Activated effector memory CD4-positive, alpha-beta T cell treated with anti-CD3 and anti-CD28 coated beads, Interleukin-2, amount 50 U/mL, for 16 hours (primary cell): Measurements from ENCODE around the gene NTNG1.

Source experiments
- DNase-seq: peaks from one replicate; pipeline ENCODE4 v3.0.0-alpha.2; 2020

NTNG1 gene

GRCh38 chr1:107264561-107264960, 123.7 kb downstream of the NTNG1 start:
- no peak for DNase-seq

DNA sequence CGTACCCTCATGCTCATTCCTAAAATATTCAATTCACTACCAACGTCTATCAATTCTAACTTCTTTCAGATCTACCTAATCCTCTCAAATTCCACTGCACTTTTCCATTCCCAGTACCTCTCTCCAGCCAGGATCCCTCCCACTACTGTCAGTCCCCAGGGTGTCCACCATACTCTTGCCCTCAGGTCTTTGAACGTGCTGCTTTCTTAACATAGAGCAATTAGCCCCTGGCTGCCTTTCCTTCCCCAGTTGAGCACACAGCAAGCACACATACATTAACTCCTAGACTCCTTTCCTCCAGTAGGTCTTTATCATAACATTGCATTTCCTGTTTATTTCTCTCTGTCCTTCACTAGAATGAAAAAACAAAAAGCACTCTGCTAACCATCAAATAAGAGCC, 126.7 kb downstream of the NTNG1 start:
- DNase-seq = no peak

GRCh38 chr1:107272321-107272720, 131.5 kb downstream of the NTNG1 start:
- no peak for DNase-seq

DNA sequence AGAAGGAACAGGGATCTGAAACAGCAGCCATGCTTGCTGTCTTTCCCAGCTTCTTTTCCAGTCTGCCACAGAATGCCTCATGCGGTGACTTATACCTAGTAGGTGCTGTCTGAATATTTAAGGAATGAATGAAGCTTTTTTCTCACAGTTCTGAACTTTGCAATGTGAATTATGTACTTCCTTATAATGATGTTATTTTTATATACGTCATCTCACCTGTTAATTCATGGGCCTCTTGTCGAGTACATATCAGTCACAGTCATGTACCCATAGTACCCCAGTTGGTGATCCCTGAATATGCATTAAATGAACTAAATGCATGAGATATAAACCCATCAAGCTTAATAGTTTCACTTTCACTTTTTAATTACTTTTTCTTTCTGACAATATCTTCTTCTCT, 132.7 kb downstream of the NTNG1 start:
- no peak for DNase-seq

- no peak for DNase-seq
Measured at GRCh38 chr1:107274227-107274626, 133.4 kb downstream of the NTNG1 start.

GRCh38 chr1:107276247-107276646, 135.4 kb downstream of the NTNG1 start:
- DNase-seq = no peak

DNA sequence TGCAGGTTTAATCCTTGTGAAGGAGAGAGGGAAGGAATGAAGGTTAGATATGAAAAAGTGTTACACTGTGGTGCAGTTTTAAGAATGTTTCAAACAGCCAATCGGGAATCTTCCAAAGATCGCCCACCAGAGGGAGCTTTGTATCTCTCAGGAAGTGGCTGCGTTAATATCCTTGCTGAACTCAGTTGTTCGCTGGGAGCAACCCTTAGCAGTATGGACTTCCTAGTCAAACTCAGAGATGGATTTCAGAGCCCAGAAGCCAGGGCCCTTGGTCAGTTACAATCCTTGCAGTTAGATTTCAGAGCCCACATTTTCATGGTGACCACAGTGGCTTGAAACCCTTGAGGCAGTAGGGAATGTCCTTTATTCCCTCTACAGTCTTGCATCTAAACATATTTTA, 136.2 kb downstream of the NTNG1 start:
- DNase-seq = no peak

- DNase-seq = no peak
Measured at GRCh38 chr1:107286125-107286524, 145.3 kb downstream of the NTNG1 start.

- DNase-seq = no peak
Measured at GRCh38 chr1:107291987-107292386, 151.1 kb downstream of the NTNG1 start.

DNA sequence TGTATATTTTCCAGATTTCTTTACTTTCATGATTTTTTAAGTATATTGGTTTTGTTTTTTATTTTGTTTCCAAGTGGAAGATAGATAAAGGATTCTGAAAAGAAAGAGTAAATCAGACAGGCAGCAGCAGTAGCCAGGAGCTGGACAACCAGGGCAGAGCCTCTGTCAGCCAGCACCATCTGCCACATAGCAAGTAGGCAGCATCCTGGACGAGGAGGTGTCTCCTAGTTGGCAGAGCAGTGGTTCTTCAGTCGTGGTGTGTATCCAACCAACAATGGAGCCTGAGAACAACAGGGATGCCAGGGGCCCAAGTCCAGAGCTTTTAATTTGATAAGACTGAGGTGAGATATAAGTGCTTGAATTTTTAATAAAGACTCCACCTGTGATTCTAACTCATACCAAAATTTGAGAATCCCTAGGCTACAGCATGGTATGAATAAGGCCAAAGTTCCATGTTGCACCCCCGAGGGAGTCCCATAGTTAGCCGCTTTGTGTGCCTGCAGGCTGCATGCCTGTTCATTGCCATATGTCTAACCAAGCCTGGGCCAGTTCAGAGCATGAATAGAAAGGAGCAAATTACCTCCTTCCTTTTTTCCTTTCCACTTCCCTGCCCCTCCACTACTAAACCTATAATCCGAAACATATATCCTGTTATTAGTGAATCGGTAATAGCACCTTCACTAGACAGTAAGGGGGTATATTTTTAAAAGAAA, 153.2 kb downstream of the NTNG1 start:
- no peak for DNase-seq

GRCh38 chr1:107294686-107295085, 153.8 kb downstream of the NTNG1 start:
- DNase-seq = no peak

GRCh38 chr1:107297681-107298080, 156.8 kb downstream of the NTNG1 start:
- no peak for DNase-seq

DNA sequence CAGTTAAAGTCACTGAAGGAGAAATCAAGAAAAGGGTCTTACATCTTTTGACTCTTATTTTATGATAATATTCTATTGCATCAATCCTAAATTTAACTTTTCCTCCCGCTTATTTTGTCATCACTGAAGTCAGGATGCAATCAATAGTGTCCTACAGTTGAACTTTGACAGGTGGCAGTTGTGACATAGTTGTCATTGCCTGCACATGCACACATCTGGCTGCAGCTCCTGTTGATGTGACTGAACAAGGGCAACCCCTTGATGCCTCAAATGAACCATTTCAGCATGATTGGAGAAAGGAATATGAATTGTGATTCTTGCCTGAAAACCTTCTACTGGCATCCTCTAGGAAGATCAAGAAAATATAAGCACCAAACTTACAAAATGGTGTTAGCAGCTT, 157.7 kb downstream of the NTNG1 start:
- no peak for DNase-seq

- DNase-seq = no peak
Measured at GRCh38 chr1:107299521-107299920, 158.7 kb downstream of the NTNG1 start.

- no peak for DNase-seq
Measured at GRCh38 chr1:107309962-107310361, 169.1 kb downstream of the NTNG1 start.

- DNase-seq = no peak
Measured at GRCh38 chr1:107315652-107316051, 174.8 kb downstream of the NTNG1 start.

DNA sequence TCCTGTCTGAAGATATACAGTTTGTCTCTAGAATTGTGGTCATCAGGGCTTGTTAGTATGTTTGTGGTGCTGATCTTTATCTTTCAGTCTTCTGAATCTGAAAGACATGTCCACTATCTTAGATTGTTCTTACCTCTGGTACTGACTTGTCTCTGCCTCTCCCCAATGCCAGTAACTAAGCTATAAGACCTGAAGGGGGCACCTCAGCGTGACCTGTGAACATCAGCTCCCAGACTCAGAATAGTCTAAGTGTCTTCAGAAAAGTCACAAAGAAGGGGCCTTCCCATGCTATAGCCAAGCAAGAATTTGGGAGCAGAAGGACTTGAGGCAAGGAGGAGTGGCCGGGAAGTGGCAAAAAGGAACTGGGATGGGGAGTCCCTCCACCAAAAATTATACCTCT, 178.1 kb downstream of the NTNG1 start:
- no peak for DNase-seq

DNA sequence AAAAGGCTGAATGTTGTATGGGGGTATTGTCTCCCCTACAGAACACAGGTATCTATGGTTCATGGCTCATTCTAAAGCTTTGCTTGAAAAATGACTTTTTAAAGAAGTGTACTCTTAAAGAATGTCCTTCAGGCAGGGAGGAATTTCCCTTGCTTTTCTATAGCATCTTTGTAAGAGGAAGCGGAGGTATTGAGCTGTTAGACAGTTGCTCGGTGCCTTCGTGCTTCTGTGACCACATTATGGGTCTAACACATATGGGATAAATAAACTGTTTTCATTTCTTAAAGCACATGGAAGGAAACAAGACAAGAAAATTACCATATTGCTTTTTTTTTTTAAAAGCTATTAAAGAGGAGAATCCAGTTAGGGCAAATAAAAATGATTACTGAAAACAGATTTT, 182.9 kb downstream of the NTNG1 start:
- DNase-seq = no peak

DNA sequence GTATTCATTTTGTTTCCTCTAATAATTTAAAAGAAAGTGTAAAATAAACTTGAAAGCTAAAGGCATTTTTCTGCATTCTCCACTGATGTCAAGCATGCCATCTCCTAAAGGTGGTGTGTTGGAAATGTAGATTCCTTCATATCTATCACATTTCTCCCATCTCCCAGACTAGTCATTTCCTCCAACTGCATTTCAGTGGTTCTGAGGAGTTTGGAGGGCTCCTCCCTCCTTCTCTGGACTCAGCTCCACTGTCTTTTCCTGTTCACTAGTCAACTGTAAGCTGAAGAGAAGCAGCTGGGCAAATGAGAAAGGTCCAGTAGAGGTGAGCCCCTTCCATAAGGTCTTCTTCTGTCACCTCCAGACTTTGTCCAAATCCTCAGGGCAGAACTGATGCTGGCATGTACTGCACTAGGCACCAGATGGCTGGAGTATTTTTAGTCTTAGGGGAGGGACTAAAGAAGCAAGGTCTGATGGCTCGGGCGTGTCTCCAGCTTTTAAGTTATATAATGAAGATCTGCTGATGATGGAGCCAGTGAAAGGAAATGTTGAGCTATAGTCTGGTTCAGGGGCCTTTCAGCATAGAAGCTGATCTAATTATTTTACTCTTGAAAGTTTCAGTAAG, 186.1 kb downstream of the NTNG1 start:
- no peak for DNase-seq

DNA sequence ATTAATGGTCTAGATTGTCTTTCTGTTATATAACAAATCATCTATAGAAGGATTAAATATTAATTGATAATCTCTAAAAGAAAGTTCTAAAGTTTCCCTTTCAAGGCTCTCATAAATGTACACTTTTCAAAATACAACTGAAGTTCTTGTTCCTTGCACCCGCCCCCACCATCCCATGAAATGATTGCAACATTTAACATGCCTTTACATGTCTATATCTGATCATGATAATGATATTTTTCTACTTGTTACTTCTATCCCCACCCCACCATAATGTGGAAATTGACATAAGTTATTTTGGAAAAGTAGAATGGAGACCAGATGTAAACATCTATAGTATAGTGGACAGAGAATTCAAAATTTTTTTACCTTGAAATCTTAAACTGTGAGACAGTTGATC, 186.6 kb downstream of the NTNG1 start:
- no peak for DNase-seq

DNA sequence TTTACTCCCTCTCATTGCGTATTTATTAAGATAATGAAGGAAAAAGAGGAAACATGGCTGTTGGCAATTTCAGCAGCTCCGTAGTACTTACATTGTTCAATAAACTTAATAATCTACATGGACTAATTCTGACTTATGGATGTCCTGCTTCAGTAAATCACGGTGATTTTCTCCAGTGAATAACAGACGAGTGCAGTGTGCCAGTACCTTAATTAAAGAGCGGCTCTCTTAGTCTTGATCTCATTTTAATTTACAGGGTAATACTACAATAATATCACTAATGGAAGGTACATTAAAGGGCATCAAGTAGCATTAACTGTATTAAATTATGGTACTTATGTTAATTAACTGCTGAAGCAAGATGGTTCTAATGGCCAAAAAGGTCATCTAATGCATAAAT, 187.2 kb downstream of the NTNG1 start:
- no peak for DNase-seq

DNA sequence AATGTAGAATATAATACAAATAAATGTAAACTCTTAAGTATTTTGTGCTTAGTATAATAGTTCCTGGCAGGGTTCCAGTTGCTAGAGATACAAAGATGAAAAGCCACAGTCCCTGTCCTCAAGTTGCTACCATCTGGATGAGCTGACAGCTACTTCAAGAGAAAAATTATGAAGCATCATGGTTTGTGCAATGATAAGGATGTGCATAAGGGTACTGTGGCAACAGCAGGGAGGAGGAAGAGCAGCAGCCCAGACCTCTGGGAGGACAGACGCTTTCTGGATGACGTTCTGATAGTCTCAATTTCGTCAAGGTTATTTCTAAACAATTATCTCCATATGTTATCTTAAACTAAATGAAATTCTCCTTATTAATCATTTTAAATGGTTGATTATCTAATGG, 198.9 kb downstream of the NTNG1 start:
- DNase-seq = no peak

GRCh38 chr1:107342316-107342715, 201.5 kb downstream of the NTNG1 start:
- DNase-seq = no peak

GRCh38 chr1:107342768-107343167, 201.9 kb downstream of the NTNG1 start:
- no peak for DNase-seq

DNA sequence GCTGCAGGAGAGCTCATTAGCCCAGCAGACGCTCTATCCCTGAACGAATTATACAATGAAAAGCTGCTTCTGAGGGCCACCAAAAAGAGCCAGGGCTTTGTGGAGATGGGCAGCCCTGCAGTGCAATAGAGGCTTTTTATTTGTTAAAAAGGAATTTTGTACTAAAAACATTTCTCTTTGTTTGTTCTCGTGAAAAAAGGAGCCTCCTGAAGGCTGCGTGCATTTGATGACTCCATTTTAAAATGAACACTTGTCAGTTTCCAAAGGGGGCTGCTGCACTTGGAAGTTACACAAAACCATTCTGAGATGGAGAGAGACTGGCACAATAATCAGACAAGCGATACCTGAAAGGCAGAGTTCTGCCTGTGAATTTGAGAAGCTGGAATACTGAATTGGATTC, 202.8 kb downstream of the NTNG1 start:
- DNase-seq = no peak
